HL-60 (cell line): ENCODE measurements around the gene EPSTI1.

Source experiments
- DNase-seq, 2 experiments: peaks; one replicate each; pipeline ENCODE4 v3.0.0-alpha.2; 2010 to 2020; ENCODE audit warnings: low read depth in 1 of 2, low spot score in 1 of 2
- H3K27ac ChIP-seq: fragments of 250-450 bp; sonication (Bioruptor Pico); replicated peaks from 2 replicates; pipeline ENCODE4 v1.5.1; 2020; ENCODE audit warnings: mild to moderate bottlenecking, moderate library complexity
- H3K27me3 ChIP-seq: fragments of 250-450 bp; sonication (Bioruptor Pico); 2 replicates; pipeline ENCODE4 v1.5.1; 2021; ENCODE audit warnings: mild to moderate bottlenecking, moderate library complexity; ENCODE audit not compliant: insufficient read depth, poor library complexity, severe bottlenecking
- H3K4me3 ChIP-seq: replicated peaks from 2 replicates; pipeline ENCODE4 v1.5.1; 2011; ENCODE audit warnings: mild to moderate bottlenecking, control low read depth, low read length; ENCODE audit not compliant: insufficient read depth
- CTCF ChIP-seq: IDR thresholded peaks from one replicate; pipeline ENCODE4 v1.5.1; 2011; ENCODE audit warnings: low read length, control low read depth, inconsistent platforms; ENCODE audit not compliant: insufficient read depth
- GABPA ChIP-seq: IDR thresholded peaks from 2 replicates; pipeline ENCODE4 v1.6.1; 2012; ENCODE audit warnings: low read depth
- POLR2AphosphoS5 ChIP-seq: IDR thresholded peaks from 2 replicates; pipeline ENCODE4 v1.6.1; 2012; ENCODE audit warnings: low read depth
- REST ChIP-seq: IDR thresholded peaks from 2 replicates; pipeline ENCODE4 v1.6.1; 2012; ENCODE audit warnings: low read depth; ENCODE audit not compliant: insufficient replicate concordance
- SPI1 ChIP-seq: IDR thresholded peaks from 2 replicates; pipeline ENCODE4 v1.6.1; 2012; ENCODE audit warnings: low read depth, mild to moderate bottlenecking, borderline replicate concordance

The EPSTI1 gene

GRCh38 chr13:43022934-43023288, 30.9 kb upstream of the EPSTI1 start:
- Histone ChIP-seq H3K4me3 (peak overlapping the region; percentile 62; the same call in 1 of the 2 replicates), H3K27ac (no peak overlapping the region)

GRCh38 chr13:43021926-43022670, 30.1 kb upstream of the EPSTI1 start:
- Histone ChIP-seq H3K27ac (no peak overlapping the region), H3K4me3 (no peak overlapping the region), H3K27me3 (no peaks in the 10 kb centered on the region)
- no peak for DNase-seq
- TF ChIP-seq GABPA, result no peak
- TF ChIP-seq POLR2AphosphoS5, result no peak
- TF ChIP-seq SPI1, result no peak
- no peak for TF ChIP-seq REST
- no peak for TF ChIP-seq CTCF

More at GRCh38 chr13:43022934-43023288, 30.9 kb upstream of the EPSTI1 start:
- no peak for DNase-seq
- TF ChIP-seq CTCF (no peak), POLR2AphosphoS5 (no peak)
- H3K27me3 ChIP-seq, result no peaks in the 10 kb centered on the region

- no peak overlapping the region for H3K27ac ChIP-seq
- DNase-seq, result no peak
- H3K4me3 ChIP-seq, result no peak overlapping the region
- H3K27me3 ChIP-seq, result no peaks in the 10 kb centered on the region
- no peak for TF ChIP-seq SPI1
- TF ChIP-seq POLR2AphosphoS5, result no peak
Measured at GRCh38 chr13:43020794-43021193, 28.8 kb upstream of the EPSTI1 start.

GRCh38 chr13:43019811-43020210, 27.8 kb upstream of the EPSTI1 start:
- TF ChIP-seq GABPA (no peak), CTCF (no peak), REST (no peak), SPI1 (no peak), POLR2AphosphoS5 (no peak)
- DNase-seq, result no peak

More at GRCh38 chr13:43019811-43020210, 27.8 kb upstream of the EPSTI1 start:
- Histone ChIP-seq H3K4me3 (no peak overlapping the region), H3K27me3 (no peaks in the 10 kb centered on the region), H3K27ac (no peak overlapping the region)
